RPMI8226 (cell line): ENCODE results near the gene FGF5.
"Not testable (repeated sequence)": the region's sequence is repeated elsewhere in the genome, so short reads cannot be mapped to it uniquely, and the experiment has no call there.

ENCODE experiments used
- DNase-seq: peaks from one replicate; pipeline ENCODE4 v3.0.0-alpha.2; 2015

FGF5 gene

DNA sequence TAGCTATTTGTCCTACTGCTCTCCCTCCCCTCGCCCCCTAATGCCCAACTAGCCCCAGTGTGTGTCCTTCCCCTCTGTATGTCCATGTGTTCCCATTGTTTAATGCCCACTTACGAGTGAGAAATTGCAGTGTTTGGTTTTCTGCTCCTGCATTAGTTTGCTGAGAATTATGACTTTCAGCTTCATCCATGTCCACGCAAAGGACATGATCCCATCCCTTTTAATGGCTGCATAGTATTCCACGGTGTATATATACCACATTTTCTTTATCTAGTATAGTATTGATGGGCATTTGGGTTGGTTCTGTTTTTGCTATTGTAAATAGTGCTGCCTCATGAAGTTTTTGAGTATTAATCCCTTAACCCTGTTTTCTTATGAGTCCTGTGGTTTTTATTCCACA, 35.4 kb downstream of the FGF5 start:
- DNase-seq: no peak

DNA sequence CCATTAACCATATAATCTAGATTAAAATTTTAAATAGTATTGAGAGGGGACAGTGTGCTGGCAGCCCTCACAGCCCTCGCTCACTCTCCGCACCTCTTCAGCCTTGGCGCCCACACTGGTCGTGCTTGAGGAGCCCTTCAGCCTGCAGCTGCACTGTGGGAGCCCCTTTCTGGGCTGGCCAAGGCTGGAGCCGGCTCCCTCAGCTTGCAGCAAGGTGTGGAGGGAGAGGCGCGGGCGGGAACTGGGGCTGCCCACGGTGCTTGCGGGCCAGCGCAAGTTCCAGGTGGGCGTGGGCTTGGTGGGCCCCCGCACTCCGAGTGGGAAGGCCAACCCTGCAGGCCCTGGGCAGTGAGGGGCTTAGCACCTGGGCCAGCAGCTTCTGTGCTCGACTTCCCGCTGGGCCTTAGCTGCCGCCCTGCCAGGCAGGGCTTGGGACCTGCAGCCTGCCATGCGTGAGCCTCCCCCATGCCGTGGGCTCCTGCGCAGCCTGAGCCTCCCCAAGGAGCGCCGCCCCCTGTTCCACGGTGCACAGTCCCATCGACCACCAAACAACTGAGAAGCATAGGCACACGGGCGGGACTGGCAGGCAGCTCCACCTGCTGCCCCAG, 36.3 kb downstream of the FGF5 start:
- DNase-seq: no peak

GRCh38 chr4:80305466-80305865, 39.0 kb downstream of the FGF5 start:
- DNase-seq: no peak

GRCh38 chr4:80306260-80306659, 39.8 kb downstream of the FGF5 start:
- no peak for DNase-seq

- DNase-seq: no peak
Observed at GRCh38 chr4:80307183-80307735, 40.8 kb downstream of the FGF5 start.

DNA sequence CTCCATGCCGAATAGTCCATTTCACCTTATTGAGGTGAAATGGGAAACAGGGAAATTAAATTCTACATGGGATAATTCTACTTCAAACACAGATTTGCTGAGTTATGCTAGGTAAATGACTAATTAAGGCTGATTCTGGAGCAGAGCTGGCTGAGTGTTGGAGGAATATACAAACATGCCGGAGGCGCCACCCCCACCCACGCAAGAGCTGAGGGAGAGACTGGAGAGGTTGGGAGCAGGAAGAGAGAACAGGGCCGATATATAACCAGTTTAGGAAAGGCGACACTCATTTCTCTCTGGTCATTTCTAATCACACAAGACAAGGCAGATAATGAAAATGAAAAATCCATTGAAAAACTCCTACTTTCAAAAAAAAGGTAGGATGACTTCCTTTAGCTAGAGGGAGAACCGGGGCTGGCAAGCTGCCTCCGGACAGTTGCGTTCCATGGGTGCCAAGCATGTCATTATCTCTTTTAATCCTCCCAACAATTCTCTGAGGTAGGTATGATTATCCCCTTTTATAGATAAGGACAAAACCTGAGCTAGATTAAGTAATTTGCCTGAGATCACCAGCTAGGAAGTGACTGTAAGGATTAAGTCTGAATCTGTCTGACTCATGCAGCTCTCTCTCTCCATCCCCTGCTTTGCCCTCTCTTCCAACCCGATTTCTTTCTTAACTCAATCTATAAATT, 41.5 kb downstream of the FGF5 start:
- DNase-seq: no peak

DNA sequence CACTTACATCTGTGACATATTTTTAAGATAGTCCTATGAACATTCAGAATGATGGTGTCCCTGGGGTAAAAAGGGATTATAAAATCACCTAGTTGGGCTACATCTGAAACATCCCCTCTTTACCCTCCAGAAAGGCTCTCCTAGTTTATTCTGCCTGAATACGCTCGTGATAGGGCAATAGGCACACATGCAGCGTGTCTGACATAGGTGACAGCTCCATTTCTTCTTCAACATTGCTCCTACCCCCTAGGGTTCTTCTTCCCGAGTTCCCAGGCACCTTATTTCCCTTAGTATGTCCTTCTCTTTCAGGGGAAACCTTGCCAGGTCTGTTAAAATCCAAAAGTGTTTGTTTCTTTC, 42.0 kb downstream of the FGF5 start:
- no peak for DNase-seq

- DNase-seq: no peak
Observed at GRCh38 chr4:80309294-80310004, 43.0 kb downstream of the FGF5 start.

GRCh38 chr4:80311130-80311529, 44.7 kb downstream of the FGF5 start:
- no peak for DNase-seq

DNA sequence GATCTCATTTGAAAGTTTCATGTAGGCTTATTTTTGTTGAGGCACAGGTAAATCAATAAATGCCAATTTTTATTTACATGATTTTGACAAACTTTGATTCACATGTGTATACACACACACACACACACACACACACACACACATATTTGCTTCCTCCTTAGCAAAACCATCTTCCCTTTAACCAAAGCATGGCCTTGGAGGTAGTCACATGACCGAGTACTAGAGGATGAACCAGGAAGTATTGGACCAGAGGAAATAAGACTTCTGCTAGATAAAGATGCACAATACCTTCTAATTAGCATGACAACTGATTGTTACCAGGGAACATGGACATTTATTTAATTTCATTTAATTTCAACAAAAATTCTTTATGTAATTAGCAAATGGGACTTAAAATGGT, 45.7 kb downstream of the FGF5 start:
- DNase-seq: no peak

DNA sequence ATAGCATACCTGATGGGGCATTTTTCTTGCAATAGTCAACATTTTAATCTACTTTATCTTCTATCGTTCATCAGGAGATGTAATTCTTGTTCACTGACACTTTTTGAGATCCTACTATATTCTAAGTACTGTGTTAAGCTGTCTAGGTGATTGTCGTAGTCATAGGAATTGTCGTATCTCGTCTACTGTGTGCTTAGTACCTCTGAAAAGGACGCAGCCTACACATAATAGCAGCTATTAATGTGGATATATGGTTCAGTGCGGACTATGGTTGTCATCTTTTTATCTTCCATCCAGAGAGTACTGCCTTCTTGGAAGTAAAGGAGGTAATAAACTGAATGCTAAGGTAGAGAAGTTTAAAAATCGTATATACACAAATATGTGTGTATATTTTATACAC, 47.2 kb downstream of the FGF5 start:
- DNase-seq: no peak

DNA sequence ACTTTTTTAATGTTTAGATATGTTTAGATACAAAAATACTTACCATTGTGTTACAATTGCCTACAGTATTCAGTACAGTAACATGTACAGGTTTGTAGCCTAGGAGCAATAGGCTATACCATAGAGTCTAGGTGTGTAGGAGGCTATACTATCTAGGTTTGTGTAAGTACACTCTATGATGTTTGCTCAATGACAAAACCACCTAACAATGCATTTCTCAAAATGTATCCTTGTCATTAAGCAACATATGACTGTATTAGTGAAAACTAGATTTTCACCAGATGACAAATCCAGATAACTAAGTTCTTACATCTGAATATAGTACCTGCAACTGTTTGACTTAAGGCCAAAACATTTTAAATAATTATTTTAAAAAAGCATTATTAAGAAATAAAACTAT, 49.4 kb downstream of the FGF5 start:
- not testable (repeated sequence) for DNase-seq

- no peak for DNase-seq
Observed at GRCh38 chr4:80321341-80321740, 54.9 kb downstream of the FGF5 start.

DNA sequence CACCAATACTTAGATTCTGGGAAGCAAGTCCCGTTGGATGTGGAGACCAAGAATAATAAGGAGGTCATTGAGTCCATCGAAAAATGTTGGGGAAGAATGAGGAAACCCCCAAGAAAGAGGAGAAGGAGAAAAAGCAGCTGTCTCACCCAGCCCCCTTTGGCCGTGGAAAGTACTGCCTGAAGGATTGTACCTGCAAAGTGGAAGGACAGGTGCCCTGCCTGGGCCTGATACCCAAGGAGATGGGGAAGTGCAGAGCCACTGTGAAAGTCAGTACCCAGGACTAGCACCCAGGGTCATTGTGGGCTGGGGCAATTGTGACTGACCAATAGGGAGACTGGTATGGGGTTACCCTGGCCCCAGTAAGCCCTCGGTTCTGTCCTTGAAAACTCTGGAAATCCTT, 55.3 kb downstream of the FGF5 start:
- DNase-seq: no peak

DNA sequence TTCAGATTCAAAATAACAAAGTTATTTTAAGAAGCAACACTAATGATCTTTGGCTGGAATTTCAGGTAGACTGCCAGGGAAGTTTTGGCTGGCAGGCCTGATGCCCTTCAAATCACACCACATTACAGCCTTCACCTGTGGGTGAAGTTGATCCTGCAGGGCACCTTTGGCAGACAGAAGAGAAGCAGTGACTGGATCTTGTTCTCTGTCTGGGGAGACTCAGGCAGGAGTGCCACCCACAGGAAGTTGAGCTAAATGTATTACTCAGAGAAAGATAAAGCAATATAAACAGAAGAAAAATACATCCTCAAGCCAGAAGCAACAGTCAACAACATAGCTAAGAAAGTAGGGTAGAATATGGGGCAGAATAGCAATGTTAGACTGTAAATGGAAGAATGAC, 56.3 kb downstream of the FGF5 start:
- DNase-seq: no peak

DNA sequence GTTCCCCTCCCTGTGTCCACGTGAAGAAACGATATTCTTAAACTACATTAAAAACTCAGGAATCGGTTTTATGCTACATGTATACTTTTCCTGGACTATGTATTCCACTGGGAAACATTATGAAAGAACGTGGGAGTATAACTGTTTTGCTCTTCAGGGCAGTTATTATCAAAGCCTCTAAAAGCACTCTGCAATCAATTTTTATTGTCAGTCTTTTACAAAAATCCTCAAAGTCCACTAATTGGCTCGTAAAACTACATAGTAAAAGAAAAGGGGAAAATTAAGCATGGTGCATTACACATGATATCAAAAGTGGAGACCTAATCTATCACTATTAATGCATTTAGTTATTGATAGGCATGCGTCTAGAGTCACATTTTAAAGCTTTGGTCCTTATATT, 57.7 kb downstream of the FGF5 start:
- DNase-seq: no peak

DNA sequence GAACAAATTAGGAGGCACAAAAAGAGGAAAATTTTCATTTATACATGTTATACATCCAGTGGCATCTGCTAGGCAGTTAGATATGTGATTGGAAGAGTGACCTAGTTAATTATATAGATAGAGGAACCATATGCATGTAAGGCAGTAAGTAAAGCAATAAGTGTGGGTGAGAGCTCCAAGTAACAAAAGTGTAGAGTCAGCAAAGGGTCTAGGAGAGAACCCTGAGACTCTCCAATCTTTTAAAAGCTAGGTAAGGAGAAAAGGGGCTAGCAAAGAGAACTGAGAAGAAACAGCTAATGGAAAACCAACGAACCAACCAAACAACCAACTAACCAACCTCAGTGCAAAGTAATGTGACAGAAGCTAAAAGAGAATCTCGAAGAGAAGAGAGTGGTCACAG, 65.2 kb downstream of the FGF5 start:
- no peak for DNase-seq

- DNase-seq: no peak
Observed at GRCh38 chr4:80333121-80333520, 66.7 kb downstream of the FGF5 start.

DNA sequence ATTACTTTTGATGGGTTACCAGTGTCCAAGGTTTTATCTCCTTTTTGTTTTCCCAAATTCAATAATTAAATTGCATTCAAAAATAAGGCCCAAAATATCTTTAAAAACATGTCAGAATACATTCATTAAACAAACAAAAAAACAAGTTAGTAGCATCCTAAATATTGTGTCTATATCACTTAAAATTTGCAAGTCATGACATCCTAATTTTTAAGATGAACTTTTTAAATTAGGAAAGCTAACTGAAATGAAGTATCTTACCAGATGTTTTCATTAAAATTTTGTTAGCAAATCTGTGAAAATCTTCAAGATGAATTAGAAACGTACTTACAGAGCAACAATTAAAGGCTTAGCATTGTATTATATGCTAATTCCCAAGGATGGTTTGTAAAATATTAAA, 68.1 kb downstream of the FGF5 start:
- DNase-seq: no peak

DNA sequence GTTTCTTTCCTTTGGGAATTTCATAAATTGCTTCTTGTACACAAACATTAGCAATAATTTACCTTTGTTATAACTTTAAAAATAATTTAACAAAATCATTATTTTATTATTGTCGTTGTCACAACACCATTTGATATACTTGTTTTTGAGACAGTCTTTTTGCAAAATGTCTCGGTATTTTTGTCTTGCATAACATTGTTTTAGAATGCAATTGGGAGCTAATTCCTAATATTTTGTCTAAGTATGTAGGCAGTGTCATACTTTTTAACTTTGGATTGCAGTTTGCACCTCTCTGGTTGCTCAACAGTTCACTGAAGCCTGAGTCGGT, 68.7 kb downstream of the FGF5 start:
- DNase-seq: no peak

GRCh38 chr4:80335554-80336358, 69.3 kb downstream of the FGF5 start, which contains the start of gene CFAP299:
CFAP299 (plus strand) TSS chr4:80335730.
- DNase-seq: no peak

DNA sequence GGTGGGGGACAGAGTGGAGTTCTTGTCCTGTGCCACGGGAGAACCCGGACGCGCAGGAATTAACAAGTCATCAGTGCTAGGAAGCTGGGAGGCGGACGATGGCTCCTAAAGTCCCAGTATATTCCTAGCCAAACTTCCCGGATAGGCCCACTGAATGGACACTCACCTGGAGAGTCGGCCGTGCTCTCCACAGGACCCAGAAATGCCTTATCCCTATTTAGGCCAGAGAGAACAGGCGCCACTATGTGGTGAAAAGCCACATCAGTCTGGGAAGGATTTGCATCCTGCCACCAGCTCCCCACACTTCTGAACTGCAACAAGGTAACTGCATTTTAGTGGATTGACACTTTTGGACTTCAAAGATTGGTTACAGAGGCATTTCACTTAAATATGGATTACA, 70.1 kb downstream of the FGF5 start:
- no peak for DNase-seq

DNA sequence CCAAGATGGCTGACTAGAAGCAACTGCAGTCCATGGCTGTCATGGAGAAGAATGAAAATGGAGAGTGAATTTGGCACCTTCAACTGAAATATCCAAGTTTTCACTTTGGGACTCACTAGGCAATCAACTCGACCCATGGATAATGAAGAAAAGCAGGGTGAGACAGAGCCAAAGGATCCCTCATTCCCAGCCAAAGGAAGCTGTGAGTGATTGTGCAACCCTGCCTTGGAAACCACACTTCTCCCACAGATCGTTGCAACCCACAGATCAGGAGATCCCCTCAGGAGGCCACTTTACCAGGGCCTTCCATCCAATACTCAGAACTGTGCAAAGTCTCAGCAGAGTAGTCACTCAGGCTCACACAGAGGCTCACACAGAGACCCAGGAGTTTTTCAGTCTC, 73.6 kb downstream of the FGF5 start:
- no peak for DNase-seq
